Activated CD8-positive, alpha-beta memory T cell treated with anti-CD3 and anti-CD28 coated beads, Interleukin-2, amount 10 ng/mL, durations not matched to agents 7 days and 5 days (primary cell): ENCODE measurements around the gene EXOSC1. TPM values are rescaled to one million over a fixed set of nuclear protein-coding genes. Genes with fewer than 3 reads are reported as not detected.
"Not testable (repeated sequence)": the region's sequence is repeated elsewhere in the genome, so short reads cannot be mapped to it uniquely, and the experiment has no call there.

Experiments used
- ATAC-seq: fragments of 150-1000 bp; cut with Tn5 transposase; one replicate; pipeline ENCODE4 v1.10.0; 2021; ENCODE audit warnings: moderate library complexity
- CTCF ChIA-PET: fragments of 350-600 bp; sonication (Branson Sonifier 250); formaldehyde crosslinking; loops from one replicate; lab custom pipeline; 2021; ENCODE audit warnings: antibody characterized with exemption; lab: Charles Lee
- DNase-seq: peaks from one replicate; pipeline ENCODE4 v3.0.0-alpha.2; 2020
- H3K27ac Mint-ChIP-seq: one replicate; pipeline ENCODE4 v1.8.0; 2021; ENCODE audit warnings: mild to moderate bottlenecking, mixed read lengths
- H3K27me3 Mint-ChIP-seq: one replicate; pipeline ENCODE4 v1.8.0; 2021; ENCODE audit warnings: mixed read lengths
- H3K36me3 Mint-ChIP-seq: one replicate; pipeline ENCODE4 v1.8.0; 2021; ENCODE audit warnings: mild to moderate bottlenecking, mixed read lengths
- H3K4me1 Mint-ChIP-seq: one replicate; pipeline ENCODE4 v1.8.0; 2021; ENCODE audit warnings: mixed read lengths
- H3K4me3 Mint-ChIP-seq: one replicate; pipeline ENCODE4 v1.8.0; 2021; ENCODE audit warnings: mild to moderate bottlenecking, moderate library complexity, mixed read lengths
- H3K9me3 Mint-ChIP-seq: one replicate; pipeline ENCODE4 v1.8.0; 2022; ENCODE audit warnings: low read depth, mixed read lengths
- total RNA-seq, 2 experiments: library from RNA; stranded (reverse); gene quantifications; one replicate each; pipeline ENCODE4 v1.2.3, GENCODE V29; 2021

EXOSC1 gene
- total RNA-seq: 10 to 100 TPM; 49.5 to 56.8 TPM

DNA sequence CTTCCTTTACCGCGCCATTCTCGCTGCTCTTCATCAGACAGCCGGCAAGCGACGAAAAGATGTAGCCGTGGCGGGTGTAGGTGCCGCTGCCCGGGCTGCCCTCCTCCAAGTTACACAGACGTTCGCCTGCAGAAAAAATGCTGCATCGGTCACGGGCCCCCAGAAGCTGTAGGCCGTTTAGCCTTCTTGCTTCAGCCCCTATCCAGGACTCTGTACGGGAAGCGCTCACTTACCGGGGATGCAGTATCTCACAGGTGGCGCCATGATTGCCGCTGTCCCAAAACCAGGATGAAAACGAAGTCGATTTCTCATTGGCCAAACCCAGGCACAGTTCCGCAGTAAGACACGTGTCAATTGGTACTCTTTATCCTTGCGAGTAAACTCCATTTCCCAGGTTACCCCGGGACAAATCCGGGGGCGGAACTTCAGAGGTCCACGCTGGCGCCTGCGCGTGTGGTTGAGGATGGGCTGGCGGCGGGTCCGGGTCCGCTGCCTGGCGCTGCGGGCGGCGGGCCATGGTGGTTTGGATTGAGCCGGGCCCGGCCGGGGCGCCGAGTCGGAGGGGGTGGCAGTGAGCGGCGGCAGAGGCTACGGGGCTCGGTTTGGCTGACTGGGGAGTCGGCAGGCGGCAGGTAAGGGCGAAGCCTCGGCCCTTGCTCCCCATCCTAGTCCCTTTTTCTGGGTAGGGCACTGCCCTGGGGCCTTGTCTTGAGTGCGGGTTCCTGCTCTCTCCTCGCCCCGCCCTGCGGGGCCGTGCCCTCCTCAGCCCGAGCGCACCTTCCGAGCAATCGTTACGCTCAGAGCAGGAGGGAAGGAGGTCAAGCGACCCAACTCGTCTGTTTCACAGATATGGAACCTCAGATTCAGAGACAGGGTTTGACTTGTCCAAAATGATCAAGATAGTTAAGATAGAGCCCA is at the start of gene EXOSC1, which contains the start of gene ZDHHC16:
EXOSC1 (minus strand) TSS at position 285 of the 918 bp plus-strand sequence; CDS start at position 264, 21 bp downstream.
ZDHHC16 (plus strand) TSS at position 454 of the 918 bp plus-strand sequence. CDS start 5,501 bp downstream, outside the sequence.
- Mint-ChIP-seq H3K4me1 (peaks cover 50% of the 10 kb centered on the region), H3K4me3 (peak within 1 kb of the TSS; percentile 95), H3K36me3 (peaks cover 11% of the 10 kb centered on the region), H3K27me3 (no peaks in the 10 kb centered on the region), H3K9me3 (no peaks in the 10 kb centered on the region), H3K27ac (peak within 1 kb of the TSS; percentile 83)
- DNase-seq (peak; percentile 96), ATAC-seq (peak; percentile 98)
- CTCF ChIA-PET: interaction anchor here (0.8 to 4.0 kb wide), 4 partner anchors 19 to 38 kb away, joined by 3 to 29 read pairs (median 6); no protein-coding TSS in a partner anchor

DNA sequence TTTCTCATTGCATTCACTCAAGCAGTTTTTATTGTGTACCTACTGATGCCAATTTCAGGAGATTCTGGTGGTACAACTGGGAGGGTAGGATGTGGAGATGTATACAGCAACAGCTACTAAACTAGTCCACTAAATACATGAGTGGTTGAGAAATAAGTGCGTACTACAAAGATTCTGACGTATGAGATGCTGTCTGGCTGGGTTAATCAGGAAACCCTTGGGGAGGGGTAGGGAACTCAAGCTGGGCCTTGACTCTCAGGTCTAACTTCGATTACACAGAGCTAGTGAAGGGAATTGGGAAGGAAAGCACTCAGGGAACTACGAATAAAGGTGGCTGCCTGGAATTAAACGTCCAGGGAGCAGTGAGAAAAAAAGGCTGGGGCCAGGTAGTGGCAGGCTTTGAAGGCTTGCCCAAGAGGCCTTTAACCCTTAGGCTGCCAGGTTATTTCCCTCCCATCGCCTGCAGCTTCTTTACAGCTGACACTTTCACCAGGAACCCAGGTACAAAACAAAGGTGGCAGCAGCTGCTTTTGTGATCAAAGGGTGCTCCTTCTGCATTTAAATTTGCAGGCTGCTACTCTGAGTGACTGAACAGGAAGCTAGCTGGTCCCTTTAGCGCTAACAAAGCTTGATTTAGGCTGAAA is 49.2 kb upstream of the EXOSC1 start:
- Mint-ChIP-seq H3K9me3 (no peaks in the 10 kb centered on the region), H3K4me3 (no peak overlapping the region), H3K27ac (peak overlapping the region; percentile 24), H3K27me3 (peaks cover 5% of the 10 kb centered on the region), H3K4me1 (peaks cover 45% of the 10 kb centered on the region), H3K36me3 (peaks cover 10% of the 10 kb centered on the region)
- DNase-seq (no peak), ATAC-seq (no peak)
- CTCF ChIA-PET: no interaction called here

GRCh38 chr10:97494151-97494550 is 48.3 kb upstream of the EXOSC1 start:
- Mint-ChIP-seq H3K9me3 (no peaks in the 10 kb centered on the region), H3K4me1 (peaks cover 40% of the 10 kb centered on the region), H3K36me3 (peaks cover 10% of the 10 kb centered on the region), H3K4me3 (no peak overlapping the region), H3K27me3 (no peaks in the 10 kb centered on the region), H3K27ac (no peak overlapping the region)
- no peak for DNase-seq
- CTCF ChIA-PET: no interaction called here
- no peak for ATAC-seq

DNA sequence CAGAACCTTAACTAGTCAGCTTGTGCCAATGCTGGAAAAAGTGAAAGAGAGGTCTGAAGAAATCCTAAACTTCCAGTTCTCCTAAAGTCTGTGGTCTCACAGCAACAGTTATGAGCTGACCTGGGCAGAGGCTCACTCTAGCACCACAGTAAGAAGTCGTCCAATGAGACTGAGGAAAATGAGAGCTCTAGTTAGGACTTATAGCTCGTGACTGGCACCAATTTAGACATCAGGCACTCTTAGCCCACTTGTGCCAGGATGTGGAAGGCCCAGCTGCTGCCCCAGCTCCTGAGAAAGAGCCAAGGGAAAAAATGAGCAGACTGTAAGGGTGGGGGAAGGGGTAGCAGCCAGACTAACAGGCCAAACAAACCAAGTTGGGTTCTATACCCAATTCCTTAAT is 44.8 kb upstream of the EXOSC1 start:
- no peak overlapping the region for H3K4me3 Mint-ChIP-seq
- ATAC-seq (no peak), DNase-seq (no peak)
- H3K4me1 Mint-ChIP-seq: peaks cover 28% of the 10 kb centered on the region
- no peaks in the 10 kb centered on the region for H3K9me3 Mint-ChIP-seq
- H3K27me3 Mint-ChIP-seq: no peaks in the 10 kb centered on the region
- CTCF ChIA-PET: interaction anchor here (0.7 kb wide), 1 partner anchor 97 kb away, joined by 3 read pairs; no protein-coding TSS in a partner anchor
- no peak overlapping the region for H3K27ac Mint-ChIP-seq
- peaks cover 16% of the 10 kb centered on the region for H3K36me3 Mint-ChIP-seq

- CTCF ChIA-PET: no interaction called here
- DNase-seq: no peak
- no peaks in the 10 kb centered on the region for H3K27me3 Mint-ChIP-seq
- no peaks in the 10 kb centered on the region for H3K9me3 Mint-ChIP-seq
- peaks cover 7% of the 10 kb centered on the region for H3K4me1 Mint-ChIP-seq
- no peak overlapping the region for H3K27ac Mint-ChIP-seq
- H3K36me3 Mint-ChIP-seq: peaks cover 17% of the 10 kb centered on the region
- ATAC-seq: no peak
- no peak overlapping the region for H3K4me3 Mint-ChIP-seq
Measured at GRCh38 chr10:97485647-97486281, 40.0 kb upstream of the EXOSC1 start.

DNA sequence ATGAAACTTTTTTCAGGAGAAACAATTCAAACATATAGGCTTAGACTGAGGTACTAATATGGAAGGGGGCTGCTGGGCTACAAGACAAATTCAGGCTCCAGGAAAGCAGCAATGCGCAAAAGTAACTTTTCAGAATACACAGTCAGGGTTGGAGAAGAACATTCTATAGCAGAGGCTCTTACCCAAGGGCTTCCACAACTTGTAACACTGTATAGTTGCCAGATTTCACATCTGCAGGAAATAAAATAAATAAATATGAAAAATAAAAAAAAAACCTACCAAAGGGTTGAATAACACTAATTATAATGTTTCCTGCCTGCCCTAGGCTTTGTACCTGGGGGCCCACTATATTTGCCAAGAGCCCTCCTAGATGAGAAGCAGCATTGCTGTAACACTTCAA is 38.1 kb upstream of the EXOSC1 start:
- DNase-seq (no peak), ATAC-seq (no peak)
- CTCF ChIA-PET: no interaction called here
- no peak overlapping the region for H3K4me3 Mint-ChIP-seq
- H3K9me3 Mint-ChIP-seq: no peaks in the 10 kb centered on the region
- no peak overlapping the region for H3K27ac Mint-ChIP-seq
- H3K27me3 Mint-ChIP-seq: no peaks in the 10 kb centered on the region
- H3K4me1 Mint-ChIP-seq: peaks cover 3% of the 10 kb centered on the region
- peaks cover 17% of the 10 kb centered on the region for H3K36me3 Mint-ChIP-seq

DNA sequence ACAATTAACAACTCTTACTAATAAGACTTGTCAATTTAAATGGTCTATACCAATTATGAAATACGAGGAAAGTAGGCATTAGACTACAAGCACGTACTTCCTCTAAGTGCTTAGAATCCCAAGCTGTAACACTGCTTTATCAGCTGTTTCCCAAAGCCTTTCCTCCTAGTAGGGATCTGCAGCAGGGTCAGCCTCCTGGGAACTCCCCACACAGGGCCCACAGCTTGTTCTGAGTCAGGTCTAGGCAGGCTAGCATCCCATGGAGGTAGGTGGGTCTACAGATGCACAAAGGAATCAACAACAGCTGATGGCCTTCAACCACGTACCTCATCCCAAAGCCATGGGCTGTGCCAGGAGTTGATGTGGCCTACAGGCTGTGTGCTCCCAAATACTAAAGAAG is 37.7 kb upstream of the EXOSC1 start:
- no peak for ATAC-seq
- peaks cover 3% of the 10 kb centered on the region for H3K4me1 Mint-ChIP-seq
- peaks cover 17% of the 10 kb centered on the region for H3K36me3 Mint-ChIP-seq
- H3K27ac Mint-ChIP-seq: no peak overlapping the region
- H3K27me3 Mint-ChIP-seq: no peaks in the 10 kb centered on the region
- no peak for DNase-seq
- CTCF ChIA-PET: no interaction called here
- H3K4me3 Mint-ChIP-seq: no peak overlapping the region
- no peaks in the 10 kb centered on the region for H3K9me3 Mint-ChIP-seq

- H3K27me3 Mint-ChIP-seq: no peaks in the 10 kb centered on the region
- CTCF ChIA-PET: interaction anchor here (1.1 kb wide), 1 partner anchor 18 kb away, joined by 4 read pairs; no protein-coding TSS in a partner anchor
- H3K4me3 Mint-ChIP-seq: no peak overlapping the region
- H3K36me3 Mint-ChIP-seq: peaks cover 21% of the 10 kb centered on the region
- no peak overlapping the region for H3K27ac Mint-ChIP-seq
- H3K9me3 Mint-ChIP-seq: no peaks in the 10 kb centered on the region
- no peak for ATAC-seq
- DNase-seq: no peak
- H3K4me1 Mint-ChIP-seq: peaks cover 3% of the 10 kb centered on the region
Measured at GRCh38 chr10:97482381-97482780, 36.6 kb upstream of the EXOSC1 start.

DNA sequence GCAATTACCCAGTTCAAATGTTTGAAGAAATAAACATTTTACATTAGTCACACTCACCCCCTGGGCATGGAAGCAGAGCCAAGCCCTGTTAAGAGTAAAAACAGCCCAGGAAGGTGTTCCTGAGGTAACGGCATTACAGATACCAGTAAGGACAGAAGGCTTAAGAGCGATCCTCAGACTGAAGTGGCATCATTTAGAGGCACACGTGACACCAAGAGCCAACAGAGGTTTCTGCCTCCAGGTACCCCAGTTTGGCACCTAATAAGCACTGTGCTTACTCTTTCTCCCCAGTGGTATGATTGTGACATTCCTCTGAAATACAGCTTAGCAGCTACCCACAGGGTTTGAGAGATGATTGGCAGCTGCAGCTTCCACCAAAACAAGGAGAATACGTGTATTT is 35.3 kb upstream of the EXOSC1 start:
- no peaks in the 10 kb centered on the region for H3K9me3 Mint-ChIP-seq
- ATAC-seq: no peak
- no peak overlapping the region for H3K4me3 Mint-ChIP-seq
- CTCF ChIA-PET: interaction anchor here (1.1 kb wide), 1 partner anchor 16 kb away, joined by 4 read pairs; no protein-coding TSS in a partner anchor
- peaks cover 30% of the 10 kb centered on the region for H3K36me3 Mint-ChIP-seq
- no peaks in the 10 kb centered on the region for H3K27me3 Mint-ChIP-seq
- H3K4me1 Mint-ChIP-seq: no peaks in the 10 kb centered on the region
- no peak overlapping the region for H3K27ac Mint-ChIP-seq
- no peak for DNase-seq

DNA sequence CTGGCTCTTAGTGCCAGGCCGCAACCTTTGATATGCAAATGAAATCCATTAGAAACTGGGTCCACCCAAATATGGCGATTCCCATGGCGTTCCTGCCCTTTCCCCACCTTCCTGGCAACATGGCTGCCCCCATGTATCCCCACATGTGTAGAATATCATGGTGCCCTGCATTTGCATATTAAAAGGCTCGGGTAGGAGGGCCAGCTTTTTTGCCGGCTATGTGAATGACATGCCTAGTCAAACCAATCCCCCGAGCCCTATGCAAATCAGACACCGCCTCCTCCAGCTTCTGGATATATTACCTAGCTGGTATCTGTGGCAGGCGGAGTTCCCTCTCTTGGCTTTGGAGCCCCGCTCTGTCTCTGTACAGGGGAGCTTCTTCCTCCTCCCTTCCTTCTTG is 34.1 kb upstream of the EXOSC1 start:
- peaks cover 34% of the 10 kb centered on the region for H3K36me3 Mint-ChIP-seq
- H3K4me3 Mint-ChIP-seq: no peak overlapping the region
- CTCF ChIA-PET: no interaction called here
- H3K9me3 Mint-ChIP-seq: no peaks in the 10 kb centered on the region
- no peak overlapping the region for H3K27ac Mint-ChIP-seq
- ATAC-seq: no peak
- no peaks in the 10 kb centered on the region for H3K27me3 Mint-ChIP-seq
- no peak for DNase-seq
- no peaks in the 10 kb centered on the region for H3K4me1 Mint-ChIP-seq

GRCh38 chr10:97479410-97479809 is 33.6 kb upstream of the EXOSC1 start:
- peaks cover 38% of the 10 kb centered on the region for H3K36me3 Mint-ChIP-seq
- H3K27me3 Mint-ChIP-seq, ATAC-seq, H3K4me1 Mint-ChIP-seq, H3K27ac Mint-ChIP-seq, CTCF ChIA-PET, DNase-seq, H3K4me3 Mint-ChIP-seq, H3K9me3 Mint-ChIP-seq: not testable (repeated sequence)

DNA sequence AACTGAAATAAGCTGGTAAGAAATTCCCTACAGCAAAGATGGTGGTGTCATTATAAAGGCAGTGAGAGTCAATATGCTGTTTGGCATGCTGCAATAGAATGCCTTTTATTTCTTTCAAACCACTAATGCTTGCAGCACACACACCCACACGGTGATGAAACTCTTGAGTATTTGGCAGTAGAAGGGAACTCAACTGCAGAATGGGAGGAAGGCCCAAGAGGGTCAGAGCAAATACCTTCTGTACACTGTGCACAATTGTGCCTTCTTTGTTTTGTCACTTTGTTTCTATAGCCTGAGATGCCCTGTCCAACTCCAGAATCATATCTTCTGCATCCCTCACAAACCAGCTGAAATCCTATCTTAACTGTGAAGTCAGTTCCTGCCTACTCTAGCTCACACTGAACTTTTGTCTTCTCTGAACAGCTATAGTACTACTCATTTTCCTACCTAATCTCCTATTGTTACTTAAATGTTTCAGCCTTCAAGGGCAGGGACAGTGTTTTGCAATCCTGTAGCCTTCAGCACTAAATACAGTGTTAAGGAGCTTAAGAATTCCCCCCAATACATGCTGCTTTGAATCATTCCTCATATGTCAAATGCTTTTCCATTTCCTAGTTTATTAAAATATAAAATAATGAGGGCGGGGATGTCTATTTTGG is 30.3 kb upstream of the EXOSC1 start:
- peaks cover 46% of the 10 kb centered on the region for H3K36me3 Mint-ChIP-seq
- no peaks in the 10 kb centered on the region for H3K4me1 Mint-ChIP-seq
- ATAC-seq (no peak), DNase-seq (no peak)
- H3K9me3 Mint-ChIP-seq: no peaks in the 10 kb centered on the region
- H3K4me3 Mint-ChIP-seq: no peak overlapping the region
- no peaks in the 10 kb centered on the region for H3K27me3 Mint-ChIP-seq
- no peak overlapping the region for H3K27ac Mint-ChIP-seq
- CTCF ChIA-PET: interaction anchor here (1.3 to 1.5 kb wide), 2 partner anchors 19 to 78 kb away, joined by 3 to 4 read pairs; no protein-coding TSS in a partner anchor
